Natural killer cell (primary cell): ENCODE data around the gene ARID5A. TPM values are rescaled to one million over a fixed set of nuclear protein-coding genes. Genes with fewer than 3 reads are reported as not detected.

Source experiments
- ATAC-seq, 3 donors: fragments of 150-1000 bp in 2 of 3; fragments of 200-7000 bp in 1 of 3; cut with Tn5 transposase; 1 replicate in 1 of 3; 2 replicates in 2 of 3; pipeline ENCODE4 v1.10.0; 2021; ENCODE audit warnings: mild to moderate bottlenecking in 2 of 3, moderate library complexity in 2 of 3
- DNase-seq, 2 donors: peaks; one replicate each; pipeline versions ENCODE4 v3.0.0 to v3.0.0-alpha.2; 2013 to 2021; ENCODE audit warnings: mixed read lengths in 1 of 2
- H3K27ac ChIP-seq: one replicate; pipeline ENCODE4 v1.5.1; 2013; ENCODE audit warnings: mild to moderate bottlenecking, low read length
- H3K27me3 ChIP-seq: one replicate; pipeline ENCODE4 v1.6.1; 2013; ENCODE audit warnings: low read length; ENCODE audit not compliant: control insufficient read depth, insufficient read depth
- H3K36me3 ChIP-seq: one replicate; pipeline ENCODE4 v1.6.1; 2013; ENCODE audit warnings: low read length; ENCODE audit not compliant: control insufficient read depth, insufficient read depth
- H3K4me1 ChIP-seq: one replicate; pipeline ENCODE4 v1.6.1; 2013; ENCODE audit warnings: low read length; ENCODE audit not compliant: control insufficient read depth, insufficient read depth
- H3K4me3 ChIP-seq: one replicate; pipeline ENCODE4 v1.5.1; 2013; ENCODE audit warnings: low read length
- H3K9me3 ChIP-seq: one replicate; pipeline ENCODE4 v1.6.1; 2013; ENCODE audit warnings: low read length; ENCODE audit not compliant: control insufficient read depth, insufficient read depth
- H3K27ac Mint-ChIP-seq, 2 donors: one replicate each; pipeline ENCODE4 v1.8.0; 2022; ENCODE audit warnings: mild to moderate bottlenecking in 2 of 2, mixed read lengths in 2 of 2, moderate library complexity in 1 of 2
- H3K27me3 Mint-ChIP-seq, 2 donors: one replicate each; pipeline ENCODE4 v1.8.0; 2022; ENCODE audit warnings: low read depth in 2 of 2, mixed read lengths in 2 of 2
- H3K36me3 Mint-ChIP-seq: one replicate; pipeline ENCODE4 v1.8.0; 2022; ENCODE audit warnings: mixed read lengths
- H3K4me1 Mint-ChIP-seq, 2 donors: one replicate each; pipeline ENCODE4 v1.8.0; 2022; ENCODE audit warnings: mixed read lengths in 2 of 2
- H3K4me3 Mint-ChIP-seq: one replicate; pipeline ENCODE4 v1.8.0; 2022; ENCODE audit warnings: mild to moderate bottlenecking, moderate library complexity, mixed read lengths
- H3K9me3 Mint-ChIP-seq, 2 donors: one replicate each; pipeline ENCODE4 v1.8.0; 2022; ENCODE audit warnings: mixed read lengths in 2 of 2
- CTCF ChIP-seq: fragments of 200-600 bp; IDR thresholded peaks from one replicate; pipeline ENCODE4 v1.8.0; 2022; ENCODE audit warnings: antibody characterized with exemption
- WGBS: methylation state at CpG from one replicate; pipeline ENCODE4 v1.1.7; 2013; ENCODE audit warnings: missing lambda C conversion rate; ENCODE audit not compliant: insufficient coverage; 5-methylcytosine and 5-hydroxymethylcytosine counted together
- intact Hi-C: fragments of 100-400 bp; cut with micrococcal nuclease; formaldehyde crosslinking; loops from one replicate; pipeline ENCODE4 v1.14.2; 2022
- total RNA-seq, 4 donors: library from RNA; stranded (reverse); fragments of 120-200 nt in 1 of 4; gene quantifications; one replicate each; pipeline versions ENCODE4 v1.2.3 to v1.2.4, GENCODE V29; 2013 to 2022

ARID5A gene
- total RNA-seq, 3 donors from 2014 or later (not counting 1 experiment from before 2014, with no cell fraction given) = 90.9 to 117 (median 114) TPM

- H3K27ac ChIP-seq = peak overlapping the region; percentile 95
- ATAC-seq (peak; percentile 27 to 55 (median 42)), DNase-seq (peak; percentile 79 to 95)
- peaks cover 7% of the 10 kb centered on the region for H3K36me3 ChIP-seq
- no peaks in the 10 kb centered on the region for H3K27me3 Mint-ChIP-seq
- H3K27me3 ChIP-seq = no peaks in the 10 kb centered on the region
- no peaks in the 10 kb centered on the region for H3K9me3 ChIP-seq
- H3K36me3 Mint-ChIP-seq = no peaks in the 10 kb centered on the region
- H3K4me3 ChIP-seq = peak overlapping the region; percentile 94
- TF ChIP-seq CTCF = no peak
- peak overlapping the region; percentile 97 to 98 for H3K27ac Mint-ChIP-seq
- H3K4me3 Mint-ChIP-seq = peak overlapping the region; percentile 98
- H3K9me3 Mint-ChIP-seq = no peaks in the 10 kb centered on the region
- intact Hi-C loops = loop anchor here (2.0 to 5.0 kb wide), 5 partner anchors 14 to 391 kb away; partner anchors contain the start of genes DUSP2 and KANSL3
- under 1% methylated on average over 21 of the region's 24 CpGs for WGBS
- peaks cover 59 to 64% of the 10 kb centered on the region in 2 donors for H3K4me1 Mint-ChIP-seq
- H3K4me1 ChIP-seq = peaks cover 63% of the 10 kb centered on the region
These were observed 2.1 kb downstream of the ARID5A start for GRCh38 chr2:96538487-96539214.

- Mint-ChIP-seq H3K27ac (peak overlapping the region; percentile 97 to 98), H3K9me3 (no peaks in the 10 kb centered on the region), H3K36me3 (no peaks in the 10 kb centered on the region), H3K4me1 (peaks cover 66 to 71% of the 10 kb centered on the region in 2 donors), H3K4me3 (peak overlapping the region; percentile 98), H3K27me3 (no peaks in the 10 kb centered on the region)
- Histone ChIP-seq H3K27ac (peak overlapping the region; percentile 95), H3K4me1 (peaks cover 64% of the 10 kb centered on the region), H3K27me3 (no peaks in the 10 kb centered on the region), H3K36me3 (peaks cover 7% of the 10 kb centered on the region), H3K4me3 (peak overlapping the region; percentile 94), H3K9me3 (no peaks in the 10 kb centered on the region)
- TF ChIP-seq CTCF = no peak
- intact Hi-C loops = loop anchor here (2.0 to 5.0 kb wide), 5 partner anchors 13 to 392 kb away; partner anchors contain the start of genes DUSP2 and KANSL3
- ATAC-seq = peak in 1 of 3 donors; percentile 0
- DNase-seq = no peak
- WGBS = 32% methylated on average over 9 of the region's 9 CpGs
These were observed 2.8 kb downstream of the ARID5A start for GRCh38 chr2:96539215-96539920.

- Histone ChIP-seq H3K27me3 (no peaks in the 10 kb centered on the region), H3K36me3 (peaks cover 7% of the 10 kb centered on the region), H3K9me3 (no peaks in the 10 kb centered on the region), H3K27ac (no peak overlapping the region), H3K4me1 (peaks cover 69% of the 10 kb centered on the region), H3K4me3 (no peak overlapping the region)
- H3K9me3 Mint-ChIP-seq = no peaks in the 10 kb centered on the region
- DNase-seq (no peak), ATAC-seq (no peak)
- peak overlapping the region; percentile 98 for H3K4me3 Mint-ChIP-seq
- intact Hi-C loops = no loop called here
- no peaks in the 10 kb centered on the region for H3K36me3 Mint-ChIP-seq
- peak overlapping the region; percentile 97 to 98 for H3K27ac Mint-ChIP-seq
- WGBS = 85% methylated on average over 5 of the region's 5 CpGs
- H3K4me1 Mint-ChIP-seq = peaks cover 74 to 79% of the 10 kb centered on the region in 2 donors
- H3K27me3 Mint-ChIP-seq = no peaks in the 10 kb centered on the region
- TF ChIP-seq CTCF = no peak
These were observed 3.6 kb downstream of the ARID5A start for GRCh38 chr2:96540136-96540535.
